Fibroblast of pulmonary artery (primary cell): ENCODE data around the gene RASSF1.

Source experiments
- DNase-seq: peaks from one replicate; pipeline ENCODE4 v3.0.0-alpha.2; 2010; ENCODE audit warnings: low read depth
- H3K4me3 ChIP-seq: replicated peaks from 2 replicates; pipeline ENCODE4 v1.5.1; 2011; ENCODE audit warnings: low read depth, mild to moderate bottlenecking, control low read depth, low read length, moderate library complexity
- TF ChIP-seq, protein P1 (sequence below): IDR thresholded peaks from 2 replicates; pipeline ENCODE4 v1.5.1; 2011; ENCODE audit warnings: mild to moderate bottlenecking, control low read depth, low read length, inconsistent platforms; ENCODE audit errors: missing control alignments

Gene RASSF1

DNA sequence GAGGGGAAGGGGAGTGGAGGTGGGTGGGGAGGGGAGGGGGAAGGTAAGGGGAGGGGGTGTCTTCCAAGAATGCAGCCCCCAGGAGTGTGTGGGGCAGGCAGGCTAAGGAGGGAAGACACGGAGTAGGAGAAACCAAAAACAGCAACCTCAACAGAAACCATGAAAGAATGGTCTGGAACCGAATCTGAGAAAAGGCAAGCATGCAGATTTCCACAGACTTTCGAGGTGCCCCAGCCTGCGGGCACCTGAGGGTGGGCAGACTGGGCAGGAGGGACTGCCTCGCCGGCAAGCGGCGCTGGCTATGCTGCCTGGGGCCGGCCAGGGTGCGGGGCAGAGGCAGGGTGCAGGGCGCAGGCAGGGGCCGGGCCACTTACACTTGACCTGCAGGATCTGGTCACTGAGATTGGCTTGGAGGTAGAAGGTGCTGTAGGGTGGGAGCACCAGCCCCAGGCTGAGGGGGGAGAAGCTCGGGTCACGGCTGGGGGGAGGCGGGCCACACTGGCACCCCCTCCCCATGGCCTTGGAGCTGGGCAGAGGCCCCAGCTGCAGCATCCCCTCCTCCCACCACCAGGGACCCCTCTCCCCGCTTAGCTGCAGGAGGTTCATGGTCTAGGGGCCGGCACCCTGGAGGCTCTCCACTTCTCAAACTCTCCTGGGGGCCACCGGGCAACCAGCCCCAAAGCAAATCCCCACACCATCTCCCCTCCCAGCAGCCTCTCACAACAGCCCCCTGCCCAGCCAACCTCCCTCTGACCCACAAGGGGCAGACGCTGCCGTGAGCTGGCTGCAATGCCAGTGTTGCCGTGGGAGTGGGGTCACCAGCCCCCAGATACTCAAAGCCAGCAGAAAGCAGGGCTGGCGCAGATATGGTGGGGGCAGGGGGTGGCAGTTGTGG lies 34.0 kb upstream of the RASSF1 start:
- no peak overlapping the region for H3K4me3 ChIP-seq
- TF ChIP-seq, protein P1, sequence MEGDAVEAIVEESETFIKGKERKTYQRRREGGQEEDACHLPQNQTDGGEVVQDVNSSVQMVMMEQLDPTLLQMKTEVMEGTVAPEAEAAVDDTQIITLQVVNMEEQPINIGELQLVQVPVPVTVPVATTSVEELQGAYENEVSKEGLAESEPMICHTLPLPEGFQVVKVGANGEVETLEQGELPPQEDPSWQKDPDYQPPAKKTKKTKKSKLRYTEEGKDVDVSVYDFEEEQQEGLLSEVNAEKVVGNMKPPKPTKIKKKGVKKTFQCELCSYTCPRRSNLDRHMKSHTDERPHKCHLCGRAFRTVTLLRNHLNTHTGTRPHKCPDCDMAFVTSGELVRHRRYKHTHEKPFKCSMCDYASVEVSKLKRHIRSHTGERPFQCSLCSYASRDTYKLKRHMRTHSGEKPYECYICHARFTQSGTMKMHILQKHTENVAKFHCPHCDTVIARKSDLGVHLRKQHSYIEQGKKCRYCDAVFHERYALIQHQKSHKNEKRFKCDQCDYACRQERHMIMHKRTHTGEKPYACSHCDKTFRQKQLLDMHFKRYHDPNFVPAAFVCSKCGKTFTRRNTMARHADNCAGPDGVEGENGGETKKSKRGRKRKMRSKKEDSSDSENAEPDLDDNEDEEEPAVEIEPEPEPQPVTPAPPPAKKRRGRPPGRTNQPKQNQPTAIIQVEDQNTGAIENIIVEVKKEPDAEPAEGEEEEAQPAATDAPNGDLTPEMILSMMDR = no peak
- DNase-seq = no peak

DNA sequence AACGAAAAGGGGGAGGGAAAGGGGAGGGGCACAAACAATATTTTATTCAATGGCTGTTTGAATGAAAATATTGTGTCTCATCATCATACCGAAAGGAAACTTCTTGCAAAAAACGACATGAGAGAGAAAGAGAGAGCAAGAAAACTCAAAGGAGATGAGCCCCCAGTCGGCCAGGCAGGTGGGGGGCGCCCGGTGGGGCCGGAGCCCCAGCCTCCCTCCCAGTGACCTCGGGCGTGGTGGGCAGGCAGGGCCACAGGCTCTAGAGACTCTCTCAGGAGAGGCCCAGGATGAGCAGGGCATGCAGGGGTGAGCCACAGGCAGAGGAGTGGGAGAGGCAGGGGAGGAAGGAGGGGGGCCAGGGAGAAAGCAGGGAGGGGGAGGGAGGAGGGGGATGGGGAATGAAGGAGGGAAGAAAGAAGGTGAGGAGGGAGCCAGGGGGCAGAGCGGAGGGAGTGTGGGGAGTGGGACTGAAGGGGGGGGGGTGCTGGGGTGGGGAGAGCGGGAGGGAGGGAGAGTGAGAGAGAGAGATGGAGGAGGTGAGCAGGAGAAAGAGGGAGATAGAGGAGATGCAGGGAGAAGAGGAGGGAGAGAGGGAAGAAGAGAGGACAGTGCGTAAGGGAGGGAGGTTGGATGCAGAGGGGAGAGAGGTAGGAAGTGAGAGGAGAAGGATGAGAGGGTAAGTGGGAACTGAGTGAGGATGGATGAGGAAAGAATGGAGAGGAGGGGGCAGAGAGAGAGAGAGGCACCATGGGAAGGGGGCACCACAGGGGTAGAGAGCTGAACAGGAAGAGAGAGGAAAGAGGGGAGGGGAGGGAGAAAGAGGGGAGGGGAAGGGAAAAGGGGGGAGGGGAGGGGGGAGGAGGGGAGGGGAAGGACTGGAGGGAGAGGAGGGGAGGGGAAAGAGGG lies 32.8 kb upstream of the RASSF1 start:
- no peak overlapping the region for H3K4me3 ChIP-seq
- no peak for DNase-seq
- TF ChIP-seq, protein P1 = no peak

DNA sequence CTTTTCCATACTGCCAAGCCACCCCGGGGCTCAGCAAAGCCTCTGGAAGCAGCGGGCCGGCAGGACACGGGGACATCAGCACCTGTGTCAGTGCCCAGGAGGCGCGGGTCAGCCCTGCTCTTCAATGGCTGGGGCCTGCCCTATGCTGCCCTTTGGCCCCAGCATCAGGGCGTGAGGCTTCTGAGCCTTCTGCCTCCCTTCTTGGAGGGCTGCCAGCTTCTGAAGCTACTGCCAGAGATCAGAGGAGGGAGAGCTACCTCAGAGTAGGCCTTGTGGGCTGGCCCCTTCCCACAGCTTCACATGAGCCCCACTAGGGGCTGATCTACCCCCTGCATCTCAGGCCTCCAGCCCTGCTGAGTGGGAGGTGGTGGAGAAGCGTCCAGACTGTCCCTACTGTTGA lies 31.7 kb upstream of the RASSF1 start:
- TF ChIP-seq, protein P1 = no peak
- H3K4me3 ChIP-seq = no peak overlapping the region
- no peak for DNase-seq

DNA sequence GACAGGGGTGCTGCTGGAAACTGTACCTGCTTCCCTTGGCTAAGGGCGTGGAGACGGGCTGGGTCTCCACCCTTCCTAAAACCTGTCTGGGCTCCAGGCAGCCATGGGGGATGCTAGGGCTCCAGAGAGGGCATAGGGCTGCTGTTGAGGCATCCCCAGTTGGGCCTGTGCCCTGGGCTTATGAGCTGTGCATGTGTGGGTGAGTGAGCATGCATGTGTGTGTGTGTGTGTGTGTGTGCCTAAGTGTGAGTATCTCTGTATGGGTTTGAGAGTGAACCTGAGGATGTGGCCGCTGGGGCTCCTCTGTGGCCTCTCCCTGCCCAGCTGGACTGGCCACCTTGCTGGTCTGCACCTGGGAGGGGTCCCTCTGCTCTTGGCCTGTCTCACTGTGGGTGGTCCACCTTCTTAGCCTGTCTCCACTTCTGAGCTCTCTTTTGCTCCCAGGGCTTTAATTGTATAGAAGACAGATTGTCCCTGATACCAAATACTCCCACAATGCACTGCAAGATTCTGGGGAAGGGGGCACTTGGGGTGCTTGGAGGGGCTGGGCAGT lies 30.6 kb upstream of the RASSF1 start:
- TF ChIP-seq, protein P1 = no peak
- peak; percentile 23 for DNase-seq
- no peak overlapping the region for H3K4me3 ChIP-seq

DNA sequence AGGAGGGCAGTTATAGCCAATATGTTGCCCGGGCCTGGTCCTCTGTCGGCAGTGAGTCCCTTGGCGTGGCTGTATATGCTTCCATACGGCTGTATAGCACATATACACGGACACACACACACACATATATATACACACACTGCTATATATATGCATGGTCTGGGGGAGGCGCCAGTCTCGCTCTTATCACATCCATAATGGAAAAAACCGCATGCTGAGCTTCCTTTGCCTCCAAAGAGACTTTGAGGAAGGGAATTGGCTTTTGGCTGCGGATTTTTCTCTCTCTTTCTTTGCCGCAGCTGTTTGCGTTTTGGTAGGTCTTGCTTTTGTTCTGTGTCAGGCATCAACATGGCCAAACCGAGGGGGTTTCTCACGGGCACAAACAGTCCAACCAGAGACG lies 30.0 kb upstream of the RASSF1 start:
- TF ChIP-seq, protein P1 = peak; percentile 15
- H3K4me3 ChIP-seq = no peak overlapping the region
- DNase-seq = peak; percentile 54

DNA sequence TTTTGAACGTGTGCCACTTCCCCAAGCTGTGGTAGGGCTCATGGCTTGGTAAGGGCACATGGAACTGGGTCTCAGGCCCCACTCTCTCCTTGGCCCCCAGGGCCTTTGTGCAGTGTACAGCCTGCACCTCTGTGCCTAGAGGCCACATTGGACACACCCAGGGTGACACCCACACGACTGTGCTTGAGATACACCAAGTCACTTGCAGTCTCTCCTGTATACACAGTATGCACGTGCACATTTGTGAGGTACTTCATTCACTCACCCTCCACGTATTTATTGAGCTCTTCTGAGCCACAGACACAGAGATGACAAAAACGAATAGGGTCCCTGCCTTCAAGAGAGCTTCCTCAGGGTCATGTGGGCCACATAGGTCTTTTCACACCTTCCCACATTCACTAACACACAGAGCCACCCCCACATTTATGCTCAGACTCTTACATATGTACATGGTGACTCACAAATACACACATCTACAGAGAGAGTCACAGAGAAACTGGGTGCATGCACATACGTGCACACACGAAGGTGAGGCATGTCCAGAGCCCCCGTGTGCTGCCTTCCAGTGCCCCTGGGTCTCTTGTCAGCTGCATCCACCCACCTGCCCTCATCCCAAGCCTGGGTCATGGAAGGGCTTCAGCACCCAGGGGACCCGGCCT lies 28.5 kb upstream of the RASSF1 start:
- H3K4me3 ChIP-seq = no peak overlapping the region
- DNase-seq = no peak
- TF ChIP-seq, protein P1 = no peak
